Left lobe of liver (tissue), 2 donors: ENCODE measurements around the gene ARHGEF7. TPM values are rescaled to one million over a fixed set of nuclear protein-coding genes. Genes with fewer than 3 reads are reported as not detected.

Source experiments
- ATAC-seq: fragments of 200-7000 bp; cut with Tn5 transposase; one replicate; pipeline ENCODE4 v1.9.1; 2020; ENCODE audit warnings: mild to moderate bottlenecking, moderate library complexity
- DNase-seq: peaks from one replicate; pipeline ENCODE4 v3.0.0-alpha.2; 2020; ENCODE audit warnings: low spot score
- total RNA-seq: library from RNA; stranded (reverse); gene quantifications from one replicate; pipeline ENCODE4 v1.2.1, GENCODE V29; 2021
- donor health status: DM: no; HTN: no; CAD: no; lungs with moderate emphysema.
- donor health status: DM: no; HTN: yes; CAD: no.

Gene ARHGEF7
- total RNA-seq, 1 donor from 2014 or later = 34.6 TPM

DNA sequence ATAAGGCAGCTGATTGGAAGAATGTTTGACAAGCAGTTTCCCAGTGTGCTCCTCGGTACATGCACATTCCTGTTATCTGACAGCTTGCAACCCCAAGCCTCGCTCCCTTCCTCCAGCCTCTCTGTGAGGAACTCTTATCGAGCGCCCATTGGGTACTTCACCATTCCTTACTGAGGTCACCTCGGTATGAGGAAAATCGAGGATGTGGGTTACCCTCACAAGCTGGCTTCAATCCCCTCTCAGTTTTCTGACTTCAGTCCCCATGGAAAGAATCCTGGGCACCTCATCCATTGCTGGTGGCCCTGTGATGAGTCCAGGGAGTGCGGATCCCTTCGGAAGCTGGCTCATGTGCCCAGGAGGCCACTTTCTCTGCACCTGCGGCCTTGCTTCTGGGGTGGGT is 222.6 kb downstream of the ARHGEF7 start:
- no peak for DNase-seq
- ATAC-seq = no peak

DNA sequence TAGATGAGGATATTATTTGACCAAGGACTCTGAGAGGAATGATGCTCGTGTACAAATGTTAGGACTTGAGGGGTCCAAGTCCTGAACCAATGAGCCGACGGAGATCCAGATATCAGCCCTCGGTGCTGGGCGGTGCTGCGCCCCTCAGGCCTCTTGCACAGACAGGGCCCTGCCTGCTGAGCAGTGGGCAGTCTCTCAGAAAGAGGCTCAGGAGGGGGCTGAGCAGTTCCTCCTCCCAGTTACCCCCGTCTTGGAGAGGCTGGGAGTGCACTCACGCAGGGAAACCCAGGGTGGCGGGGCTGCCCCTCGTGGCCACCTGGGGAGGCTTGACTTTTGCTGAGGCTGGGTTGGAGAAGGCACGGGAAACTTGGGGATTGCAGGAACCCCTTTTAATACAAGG is 223.7 kb downstream of the ARHGEF7 start:
- no peak for ATAC-seq
- DNase-seq = no peak

DNA sequence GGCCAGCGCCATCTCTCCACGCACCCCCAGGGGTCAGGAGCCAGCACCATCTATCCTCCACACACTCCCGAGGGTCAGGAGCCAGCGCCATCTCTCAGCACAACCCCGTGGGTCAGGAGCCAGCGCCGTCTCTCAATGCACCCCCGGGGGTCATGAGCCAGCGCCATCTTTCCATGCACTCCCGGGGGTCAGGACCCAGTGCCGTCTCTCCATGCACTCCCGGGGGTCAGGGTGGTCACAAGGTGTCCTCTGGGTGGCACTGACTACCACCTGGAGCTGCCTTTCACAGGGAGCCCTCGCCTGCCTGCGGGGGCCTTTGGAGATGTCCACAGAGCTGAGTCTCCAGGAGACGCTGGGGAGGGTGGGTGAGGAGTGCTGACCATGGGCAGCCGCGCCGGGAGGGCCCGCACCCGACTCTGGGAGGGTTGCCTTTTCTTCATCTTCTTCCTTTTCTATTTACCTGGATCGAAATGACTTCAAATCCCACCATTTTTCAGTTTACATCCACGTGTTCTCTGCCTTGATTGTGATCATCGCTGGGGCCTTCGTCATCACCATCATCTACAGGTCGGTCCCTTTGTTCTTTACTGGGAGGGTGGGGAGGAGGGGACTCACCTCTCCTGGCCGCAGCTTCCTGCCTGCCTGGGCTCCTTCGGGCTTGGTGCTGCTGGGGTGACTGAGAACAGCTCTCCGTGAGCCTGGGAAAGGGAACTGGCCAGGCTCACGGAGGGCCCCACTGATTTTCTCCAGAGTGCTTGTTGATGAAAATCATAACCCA is 224.4 kb downstream of the ARHGEF7 start:
- ATAC-seq = no peak

DNA sequence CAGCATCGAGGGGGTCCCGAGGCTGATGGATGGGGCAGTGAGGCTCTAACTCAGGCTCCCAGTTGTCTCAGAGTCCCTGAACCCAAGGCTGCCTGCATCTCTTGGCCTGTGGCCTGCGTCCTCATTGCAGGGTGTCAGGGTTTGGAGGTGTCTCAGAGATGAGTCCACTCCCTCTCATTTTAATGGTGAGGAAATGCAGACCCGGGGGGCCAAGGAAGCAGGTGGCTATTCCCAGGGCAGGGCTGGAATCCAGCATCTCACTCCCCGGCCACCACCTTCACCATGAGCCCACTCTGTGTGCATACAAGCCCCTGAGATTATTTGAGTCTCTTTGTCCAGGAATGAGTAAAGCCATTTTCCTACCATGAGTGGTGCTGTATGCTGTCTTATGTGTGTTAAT is 226.8 kb downstream of the ARHGEF7 start:
- no peak for ATAC-seq
- no peak for DNase-seq

More for the DNA sequence above, 224.4 kb downstream of the ARHGEF7 start:
- DNase-seq = no peak

DNA sequence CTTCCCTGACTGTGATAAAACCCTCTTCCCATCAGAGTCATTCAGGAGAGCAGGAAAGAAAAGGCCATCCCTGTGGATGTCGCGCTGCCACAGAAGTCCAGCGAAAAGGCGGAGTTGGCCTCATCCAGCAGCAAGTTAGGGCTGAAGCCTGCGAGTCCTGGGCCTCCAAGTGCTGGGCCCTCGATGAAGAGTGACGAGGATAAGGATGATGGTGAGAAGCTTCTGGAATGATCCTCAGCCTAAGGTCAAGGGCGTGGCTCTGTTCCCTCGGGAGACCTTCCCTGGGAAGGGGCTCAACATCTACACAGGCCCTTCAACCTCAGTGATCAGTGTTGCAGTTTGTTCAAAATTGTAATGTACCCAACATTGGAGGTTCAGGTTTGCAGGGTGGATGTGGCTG is 227.6 kb downstream of the ARHGEF7 start:
- DNase-seq = no peak

DNA sequence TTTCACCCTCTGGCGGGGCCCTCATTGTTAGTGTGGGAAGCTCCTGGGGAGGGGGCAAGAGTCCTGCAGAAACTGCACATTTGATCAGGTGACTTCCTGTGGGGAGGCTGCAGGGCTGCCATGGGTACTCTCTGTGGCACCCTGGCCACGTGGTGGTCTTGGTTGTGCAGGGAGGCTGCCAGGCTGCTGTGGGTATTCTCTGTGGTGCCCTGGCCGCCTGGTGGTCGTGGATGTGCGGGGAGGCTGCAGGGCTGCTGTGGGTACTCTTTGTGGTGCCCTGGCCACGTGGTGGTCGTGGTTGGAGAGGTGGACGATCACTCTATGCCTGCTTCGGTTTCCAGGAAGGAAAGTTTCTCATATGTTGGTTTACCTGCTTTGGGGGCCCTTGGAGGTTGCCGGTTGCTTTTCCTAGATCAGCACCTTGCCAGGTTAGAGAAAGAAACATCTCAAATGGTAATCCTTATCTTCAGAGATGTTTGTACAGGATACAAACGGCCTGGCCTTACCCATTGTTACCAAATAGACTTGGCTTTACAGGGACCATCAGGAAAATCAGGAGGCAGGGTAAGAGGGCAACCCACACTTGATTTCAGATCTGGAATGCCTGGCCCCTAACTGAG is 228.2 kb downstream of the ARHGEF7 start:
- ATAC-seq (no peak), DNase-seq (no peak)

More for the DNA sequence above, 227.6 kb downstream of the ARHGEF7 start:
- ATAC-seq = no peak

DNA sequence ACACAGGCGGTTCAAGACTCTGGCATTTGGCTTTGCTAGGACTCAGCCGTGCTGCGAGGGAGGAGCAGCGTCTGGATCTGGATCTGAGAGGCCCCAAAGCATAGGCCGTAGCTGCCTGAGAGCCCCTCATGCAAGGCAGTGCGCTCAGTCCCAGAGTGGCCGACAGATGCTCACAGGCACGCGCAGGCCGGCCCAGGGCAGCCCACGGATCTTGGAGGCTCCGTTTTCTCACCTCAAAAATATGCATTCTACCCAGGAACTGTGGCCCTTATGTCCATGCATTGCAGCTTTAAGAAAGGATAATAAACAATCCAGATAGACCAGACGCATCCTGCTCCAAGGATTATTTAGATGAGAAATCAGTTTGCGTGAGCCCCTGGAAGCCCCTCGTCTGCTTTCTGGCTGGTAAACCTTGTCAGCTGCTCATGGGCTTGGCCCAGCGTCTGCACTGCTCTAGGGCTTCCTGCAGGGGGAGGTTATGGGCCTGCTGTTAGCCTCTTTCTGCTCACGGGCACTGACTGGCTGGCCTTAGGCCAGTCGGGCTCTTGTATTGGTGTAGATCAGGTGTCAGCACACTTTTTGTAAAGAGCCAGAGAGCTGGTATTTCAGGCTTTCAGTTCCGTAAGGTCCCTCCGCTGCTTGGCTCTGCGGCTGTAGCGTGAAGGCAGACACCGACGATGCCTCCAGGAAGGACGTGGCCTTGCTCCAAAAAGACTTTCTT is 229.5 kb downstream of the ARHGEF7 start:
- no peak for ATAC-seq
- no peak for DNase-seq

DNA sequence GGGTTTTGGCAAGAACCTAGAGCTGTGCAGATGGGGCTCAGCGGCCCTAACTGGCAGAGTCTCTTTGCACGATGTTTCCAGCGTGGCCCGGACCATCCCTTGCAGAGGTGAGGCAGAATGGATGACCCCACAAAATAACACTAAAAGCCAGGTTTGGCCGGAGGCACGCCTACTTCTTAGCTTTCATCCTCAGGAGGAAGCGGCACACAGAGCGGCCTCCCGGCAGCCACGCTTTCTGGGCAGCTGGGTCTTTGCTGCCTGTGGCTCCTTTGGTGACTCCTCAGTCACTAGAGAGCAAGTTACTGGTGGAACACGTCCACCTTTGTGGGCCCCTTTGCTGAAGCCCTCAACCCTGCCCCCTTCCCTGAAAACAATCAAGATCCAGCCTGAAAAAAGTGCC is 230.6 kb downstream of the ARHGEF7 start:
- ATAC-seq (no peak), DNase-seq (no peak)

DNA sequence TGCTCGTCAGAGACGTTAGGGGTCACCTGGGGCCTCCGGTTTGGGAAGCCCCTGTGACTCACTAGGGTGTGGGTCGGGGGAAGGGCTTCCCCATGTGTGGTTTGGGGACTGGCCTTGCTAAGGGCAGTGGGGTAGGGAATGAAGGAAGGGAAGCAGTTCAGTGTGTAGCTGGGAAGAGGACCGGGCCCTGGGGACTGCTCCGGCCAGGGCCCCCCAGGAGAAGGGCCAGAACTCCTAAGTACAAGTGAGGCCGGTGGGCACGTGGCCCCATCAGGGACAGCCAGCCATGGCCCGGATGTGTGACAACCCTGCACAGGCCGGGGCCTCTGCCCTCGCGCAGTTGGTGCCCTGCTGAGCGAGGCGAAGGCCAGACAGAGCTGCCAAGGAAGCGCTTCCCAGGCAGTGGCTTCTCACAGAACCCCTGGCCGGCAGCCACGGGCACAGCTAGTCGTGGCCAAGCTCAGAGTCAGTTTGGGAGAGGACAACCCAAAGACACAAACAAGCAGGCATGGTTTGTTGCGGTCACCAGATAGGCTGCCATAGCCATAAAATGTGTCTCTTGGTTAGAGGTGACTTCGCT is 231.1 kb downstream of the ARHGEF7 start:
- ATAC-seq (no peak), DNase-seq (no peak)

DNA sequence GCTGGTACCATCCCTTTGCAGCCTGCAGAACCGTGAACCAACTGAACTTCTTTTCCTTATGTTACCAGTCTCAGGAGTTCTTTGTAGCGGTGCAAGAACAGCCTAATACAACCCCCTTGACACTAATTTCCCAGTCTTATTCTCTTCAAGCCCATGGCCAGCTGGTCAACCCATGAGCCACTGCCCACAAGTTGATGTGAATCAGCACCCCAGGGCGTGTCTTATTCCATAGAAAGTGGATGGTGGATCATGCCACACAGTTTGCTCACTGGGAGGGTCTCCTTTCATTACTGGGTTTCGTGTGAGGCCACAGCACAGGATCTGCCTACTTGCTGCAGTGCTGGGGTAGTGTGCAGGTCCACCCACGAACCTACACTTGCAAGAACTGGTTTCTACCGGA is 232.3 kb downstream of the ARHGEF7 start:
- DNase-seq = no peak
- no peak for ATAC-seq

DNA sequence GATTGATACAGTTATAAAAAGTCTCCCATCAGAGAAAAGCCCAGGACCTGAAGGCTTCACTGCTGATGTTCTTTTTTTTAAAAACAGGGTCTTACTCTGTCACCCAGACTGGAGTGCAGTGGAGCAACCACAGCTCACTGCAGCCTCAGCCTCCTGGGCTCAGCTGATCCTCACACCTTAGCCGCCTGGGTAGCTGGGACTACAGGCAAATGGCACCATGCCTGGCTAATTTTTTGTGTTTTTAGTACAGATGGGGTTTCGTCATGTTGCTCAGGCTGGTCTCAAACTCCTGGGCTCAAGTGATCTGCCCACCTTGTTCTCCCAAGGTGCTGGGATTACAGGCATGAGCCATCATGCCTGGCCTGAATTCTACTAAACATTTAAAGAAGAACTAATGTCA is 238.4 kb downstream of the ARHGEF7 start:
- no peak for ATAC-seq
- DNase-seq = no peak

DNA sequence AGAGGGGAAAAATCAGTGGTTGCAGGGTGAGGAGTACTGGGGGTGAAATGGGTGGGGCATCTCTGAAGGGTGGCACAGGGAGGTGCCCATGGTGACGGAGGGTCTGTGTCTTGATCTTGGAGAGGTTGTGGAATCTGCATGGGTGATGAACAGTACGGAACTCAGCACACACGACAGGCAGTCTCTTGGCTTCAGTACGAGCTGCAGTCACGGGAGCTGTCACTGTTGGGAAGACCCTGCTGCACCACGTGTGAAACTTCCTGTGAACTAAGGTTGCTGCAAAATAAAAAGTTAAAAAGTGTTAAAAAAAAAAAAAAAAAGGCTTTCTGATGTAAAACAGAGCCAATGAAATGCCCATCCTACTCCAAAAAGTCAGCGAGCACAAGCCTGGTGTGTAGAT is 239.7 kb downstream of the ARHGEF7 start:
- DNase-seq (no peak), ATAC-seq (no peak)

Other genes starting within 250 kb of the ARHGEF7 start
- gene ANKRD10, start 200.2 kb upstream of the ARHGEF7 start, total RNA-seq = 45.2 TPM
- gene TEX29, start 205.3 kb downstream of the ARHGEF7 start, total RNA-seq = 0.53 TPM